Activated T-cell treated with anti-CD3 and anti-CD28 coated beads, Interleukin-2, amount 50 U/mL, for 4 hours (primary cell): Measurements from ENCODE around the gene CEP350. TPM values are rescaled to one million over a fixed set of nuclear protein-coding genes. Genes with fewer than 3 reads are reported as not detected.

Experiments used
- ATAC-seq, 2 donors: fragments of 200-7000 bp; cut with Tn5 transposase; one replicate each; pipeline ENCODE4 v1.10.0; 2021
- DNase-seq: peaks from one replicate; pipeline ENCODE4 v3.0.0-alpha.2; 2020
- H3K27me3 Mint-ChIP-seq: one replicate; pipeline ENCODE4 v1.8.0; 2021; ENCODE audit warnings: low read depth, mixed read lengths
- H3K36me3 Mint-ChIP-seq: one replicate; pipeline ENCODE4 v1.8.0; 2022; ENCODE audit warnings: mixed read lengths; ENCODE audit not compliant: insufficient read depth
- H3K4me1 Mint-ChIP-seq: one replicate; pipeline ENCODE4 v1.8.0; 2021; ENCODE audit warnings: low read depth, mixed read lengths
- H3K4me3 Mint-ChIP-seq: one replicate; pipeline ENCODE4 v1.8.0; 2021; ENCODE audit warnings: mild to moderate bottlenecking, moderate library complexity, mixed read lengths
- H3K9me3 Mint-ChIP-seq: one replicate; pipeline ENCODE4 v1.8.0; 2021; ENCODE audit warnings: mixed read lengths
- total RNA-seq, 3 donors: library from RNA; stranded (reverse); gene quantifications; one replicate each; pipeline ENCODE4 v1.2.1, GENCODE V29; 2021

The CEP350 gene
- total RNA-seq, 3 donors from 2014 or later: 25.2 to 28.3 (median 28.1) TPM

GRCh38 chr1:180151508-180151907 lies 196.9 kb downstream of the CEP350 start:
- H3K9me3 Mint-ChIP-seq: no peaks in the 10 kb centered on the region

GRCh38 chr1:180152588-180152987 lies 198.0 kb downstream of the CEP350 start:
- DNase-seq (no peak), ATAC-seq (no peak)
- H3K27me3 Mint-ChIP-seq: no peaks in the 10 kb centered on the region
- no peaks in the 10 kb centered on the region for H3K36me3 Mint-ChIP-seq
- H3K9me3 Mint-ChIP-seq: no peaks in the 10 kb centered on the region
- H3K4me1 Mint-ChIP-seq: peaks cover 23% of the 10 kb centered on the region
- peak overlapping the region; percentile 21 for H3K4me3 Mint-ChIP-seq

More at GRCh38 chr1:180151508-180151907, 196.9 kb downstream of the CEP350 start:
- ATAC-seq: no peak
- H3K4me1 Mint-ChIP-seq: peaks cover 18% of the 10 kb centered on the region
- no peaks in the 10 kb centered on the region for H3K27me3 Mint-ChIP-seq
- DNase-seq: no peak
- no peak overlapping the region for H3K4me3 Mint-ChIP-seq
- no peaks in the 10 kb centered on the region for H3K36me3 Mint-ChIP-seq

- Mint-ChIP-seq H3K27me3 (no peaks in the 10 kb centered on the region), H3K4me3 (peak overlapping the region; percentile 84), H3K4me1 (peaks cover 23% of the 10 kb centered on the region), H3K36me3 (no peaks in the 10 kb centered on the region), H3K9me3 (no peaks in the 10 kb centered on the region)
- no peak for DNase-seq
- ATAC-seq: no peak
Measured at GRCh38 chr1:180153032-180153431, 198.4 kb downstream of the CEP350 start.

GRCh38 chr1:180154003-180154324 lies 199.4 kb downstream of the CEP350 start:
- Mint-ChIP-seq H3K36me3 (peaks cover 3% of the 10 kb centered on the region), H3K4me3 (peak overlapping the region; percentile 84), H3K27me3 (no peaks in the 10 kb centered on the region), H3K9me3 (no peaks in the 10 kb centered on the region), H3K4me1 (peaks cover 23% of the 10 kb centered on the region)
- DNase-seq (no peak), ATAC-seq (no peak)

GRCh38 chr1:180154325-180155181 lies 199.9 kb downstream of the CEP350 start, which contains the start of gene QSOX1:
Gene QSOX1, plus strand, starts transcription at chr1:180154869. Its CDS starts 39 bp downstream, at chr1:180154908.
- Mint-ChIP-seq H3K4me3 (peak within 1 kb of the TSS; percentile 89), H3K36me3 (peaks cover 3% of the 10 kb centered on the region)

GRCh38 chr1:180155182-180155682 lies 200.6 kb downstream of the CEP350 start:
- ATAC-seq (peak in 1 of 2 donors; percentile 3), DNase-seq (peak; percentile 12)
- Mint-ChIP-seq H3K9me3 (no peaks in the 10 kb centered on the region), H3K36me3 (peaks cover 3% of the 10 kb centered on the region), H3K27me3 (no peaks in the 10 kb centered on the region), H3K4me3 (peak overlapping the region; percentile 89), H3K4me1 (peaks cover 23% of the 10 kb centered on the region)

More at GRCh38 chr1:180154325-180155181, 199.9 kb downstream of the CEP350 start, which contains the start of gene QSOX1:
- Mint-ChIP-seq H3K4me1 (peaks cover 23% of the 10 kb centered on the region), H3K27me3 (no peaks in the 10 kb centered on the region), H3K9me3 (no peaks in the 10 kb centered on the region)
- ATAC-seq (peak; percentile 98 to 99), DNase-seq (peak; percentile 83)

GRCh38 chr1:180156201-180156600 lies 201.6 kb downstream of the CEP350 start:
- Mint-ChIP-seq H3K4me3 (peak overlapping the region; percentile 89), H3K4me1 (peaks cover 23% of the 10 kb centered on the region), H3K9me3 (no peaks in the 10 kb centered on the region), H3K36me3 (peaks cover 3% of the 10 kb centered on the region), H3K27me3 (no peaks in the 10 kb centered on the region)
- DNase-seq: no peak
- ATAC-seq: no peak

GRCh38 chr1:180156631-180157091 lies 202.1 kb downstream of the CEP350 start:
- peaks cover 23% of the 10 kb centered on the region for H3K4me1 Mint-ChIP-seq
- peak overlapping the region; percentile 6 for H3K4me3 Mint-ChIP-seq
- H3K36me3 Mint-ChIP-seq: peaks cover 3% of the 10 kb centered on the region
- ATAC-seq: no peak
- no peaks in the 10 kb centered on the region for H3K27me3 Mint-ChIP-seq
- no peak for DNase-seq
- H3K9me3 Mint-ChIP-seq: no peaks in the 10 kb centered on the region

- no peaks in the 10 kb centered on the region for H3K9me3 Mint-ChIP-seq
- peaks cover 23% of the 10 kb centered on the region for H3K4me1 Mint-ChIP-seq
- H3K4me3 Mint-ChIP-seq: no peak overlapping the region
Measured at GRCh38 chr1:180157108-180157507, 202.5 kb downstream of the CEP350 start.

GRCh38 chr1:180157576-180158057 lies 203.0 kb downstream of the CEP350 start:
- peaks cover 23% of the 10 kb centered on the region for H3K4me1 Mint-ChIP-seq
- H3K9me3 Mint-ChIP-seq: no peaks in the 10 kb centered on the region
- H3K27me3 Mint-ChIP-seq: no peaks in the 10 kb centered on the region
- H3K4me3 Mint-ChIP-seq: no peak overlapping the region
- no peak for DNase-seq
- ATAC-seq: no peak
- H3K36me3 Mint-ChIP-seq: peaks cover 3% of the 10 kb centered on the region

More at GRCh38 chr1:180157108-180157507, 202.5 kb downstream of the CEP350 start:
- no peak for ATAC-seq
- Mint-ChIP-seq H3K27me3 (no peaks in the 10 kb centered on the region), H3K36me3 (peaks cover 3% of the 10 kb centered on the region)
- no peak for DNase-seq

GRCh38 chr1:180158149-180159147 lies 203.8 kb downstream of the CEP350 start:
- H3K27me3 Mint-ChIP-seq: no peaks in the 10 kb centered on the region
- DNase-seq (no peak), ATAC-seq (no peak)
- H3K36me3 Mint-ChIP-seq: peaks cover 3% of the 10 kb centered on the region
- no peak overlapping the region for H3K4me3 Mint-ChIP-seq
- peaks cover 23% of the 10 kb centered on the region for H3K4me1 Mint-ChIP-seq
- no peaks in the 10 kb centered on the region for H3K9me3 Mint-ChIP-seq

GRCh38 chr1:180160357-180160756 lies 205.7 kb downstream of the CEP350 start:
- DNase-seq (no peak), ATAC-seq (no peak)
- Mint-ChIP-seq H3K4me1 (peaks cover 16% of the 10 kb centered on the region), H3K36me3 (peaks cover 6% of the 10 kb centered on the region), H3K9me3 (no peaks in the 10 kb centered on the region), H3K4me3 (no peak overlapping the region), H3K27me3 (no peaks in the 10 kb centered on the region)

GRCh38 chr1:180163041-180163440 lies 208.4 kb downstream of the CEP350 start:
- peaks cover 6% of the 10 kb centered on the region for H3K36me3 Mint-ChIP-seq

More at GRCh38 chr1:180163041-180163440, 208.4 kb downstream of the CEP350 start:
- Mint-ChIP-seq H3K4me1 (no peaks in the 10 kb centered on the region), H3K9me3 (no peaks in the 10 kb centered on the region), H3K4me3 (no peak overlapping the region), H3K27me3 (no peaks in the 10 kb centered on the region)
- no peak for ATAC-seq
- DNase-seq: no peak
